GM19438 (cell line): ENCODE results near the gene FSIP1.

Experiments used
- ATAC-seq: cut with Tn5 transposase; IDR thresholded peaks from one replicate; pipeline ENCODE4 v1.9.1; 2021; ENCODE audit warnings: low read depth; ENCODE audit not compliant: unreplicated experiment

Gene FSIP1

DNA sequence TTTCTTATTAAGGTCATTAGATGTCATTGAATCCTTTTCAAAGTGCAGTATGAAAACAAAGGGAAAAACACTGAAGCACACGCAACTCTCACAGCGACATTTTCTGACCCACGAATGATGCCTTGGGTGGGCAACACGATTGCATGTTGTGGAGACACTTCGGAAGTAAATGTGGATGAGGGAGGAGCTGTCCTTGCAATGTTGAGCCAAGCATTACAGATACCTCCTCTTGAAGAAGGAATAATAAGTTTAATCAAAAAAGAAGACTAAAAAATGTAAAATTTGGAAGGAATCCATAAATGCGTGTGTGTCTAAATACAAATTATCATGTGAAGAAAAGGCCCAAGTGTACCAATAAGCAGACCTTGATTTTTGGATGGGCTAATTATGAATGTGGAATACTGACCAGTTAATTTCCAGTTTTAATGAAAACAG lies 184.9 kb downstream of the FSIP1 start:
- ATAC-seq = no peak

DNA sequence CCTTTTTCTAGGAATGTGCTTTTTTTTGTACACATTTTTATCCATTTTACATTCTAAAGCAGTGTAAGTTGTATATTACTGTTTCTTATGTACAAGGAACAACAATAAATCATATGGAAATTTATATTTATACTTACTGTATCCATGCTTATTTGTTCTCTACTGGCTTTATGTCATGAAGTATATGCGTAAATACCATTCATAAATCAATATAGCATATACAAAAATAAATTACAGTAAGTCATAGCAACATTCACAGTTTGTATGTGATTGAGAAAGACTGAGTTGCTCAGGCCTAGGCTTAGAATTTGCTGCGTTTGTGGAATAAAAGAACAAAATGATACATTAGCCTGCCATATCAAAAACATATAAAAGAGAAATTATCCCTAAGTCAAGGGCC lies 185.3 kb downstream of the FSIP1 start:
- no peak for ATAC-seq

DNA sequence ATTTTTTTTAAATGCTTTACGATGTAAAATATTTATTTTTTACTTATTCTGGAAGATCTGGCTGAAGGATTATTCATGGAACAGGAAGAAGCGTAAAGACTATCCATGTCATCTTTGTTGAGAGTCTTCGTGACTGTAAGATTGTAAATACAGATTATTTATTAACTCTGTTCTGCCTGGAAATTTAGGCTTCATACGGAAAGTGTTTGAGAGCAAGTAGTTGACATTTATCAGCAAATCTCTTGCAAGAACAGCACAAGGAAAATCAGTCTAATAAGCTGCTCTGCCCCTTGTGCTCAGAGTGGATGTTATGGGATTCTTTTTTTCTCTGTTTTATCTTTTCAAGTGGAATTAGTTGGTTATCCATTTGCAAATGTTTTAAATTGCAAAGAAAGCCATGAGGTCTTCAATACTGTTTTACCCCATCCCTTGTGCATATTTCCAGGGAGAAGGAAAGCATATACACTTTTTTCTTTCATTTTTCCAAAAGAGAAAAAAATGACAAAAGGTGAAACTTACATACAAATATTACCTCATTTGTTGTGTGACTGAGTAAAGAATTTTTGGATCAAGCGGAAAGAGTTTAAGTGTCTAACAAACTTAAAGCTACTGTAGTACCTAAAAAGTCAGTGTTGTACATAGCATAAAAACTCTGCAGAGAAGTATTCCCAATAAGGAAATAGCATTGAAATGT lies 186.1 kb downstream of the FSIP1 start:
- ATAC-seq = no peak

DNA sequence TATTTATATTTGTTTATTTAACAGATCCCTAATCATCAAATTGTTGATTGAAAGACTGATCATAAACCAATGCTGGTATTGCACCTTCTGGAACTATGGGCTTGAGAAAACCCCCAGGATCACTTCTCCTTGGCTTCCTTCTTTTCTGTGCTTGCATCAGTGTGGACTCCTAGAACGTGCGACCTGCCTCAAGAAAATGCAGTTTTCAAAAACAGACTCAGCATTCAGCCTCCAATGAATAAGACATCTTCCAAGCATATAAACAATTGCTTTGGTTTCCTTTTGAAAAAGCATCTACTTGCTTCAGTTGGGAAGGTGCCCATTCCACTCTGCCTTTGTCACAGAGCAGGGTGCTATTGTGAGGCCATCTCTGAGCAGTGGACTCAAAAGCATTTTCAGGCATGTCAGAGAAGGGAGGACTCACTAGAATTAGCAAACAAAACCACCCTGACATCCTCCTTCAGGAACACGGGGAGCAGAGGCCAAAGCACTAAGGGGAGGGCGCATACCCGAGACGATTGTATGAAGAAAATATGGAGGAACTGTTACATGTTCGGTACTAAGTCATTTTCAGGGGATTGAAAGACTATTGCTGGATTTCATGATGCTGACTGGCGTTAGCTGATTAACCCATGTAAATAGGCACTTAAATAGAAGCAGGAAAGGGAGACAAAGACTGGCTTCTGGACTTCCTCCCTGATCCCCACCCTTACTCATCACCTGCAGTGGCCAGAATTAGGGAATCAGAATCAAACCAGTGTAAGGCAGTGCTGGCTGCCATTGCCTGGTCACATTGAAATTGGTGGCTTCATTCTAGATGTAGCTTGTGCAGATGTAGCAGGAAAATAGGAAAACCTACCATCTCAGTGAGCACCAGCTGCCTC lies 187.1 kb downstream of the FSIP1 start:
- no peak for ATAC-seq

DNA sequence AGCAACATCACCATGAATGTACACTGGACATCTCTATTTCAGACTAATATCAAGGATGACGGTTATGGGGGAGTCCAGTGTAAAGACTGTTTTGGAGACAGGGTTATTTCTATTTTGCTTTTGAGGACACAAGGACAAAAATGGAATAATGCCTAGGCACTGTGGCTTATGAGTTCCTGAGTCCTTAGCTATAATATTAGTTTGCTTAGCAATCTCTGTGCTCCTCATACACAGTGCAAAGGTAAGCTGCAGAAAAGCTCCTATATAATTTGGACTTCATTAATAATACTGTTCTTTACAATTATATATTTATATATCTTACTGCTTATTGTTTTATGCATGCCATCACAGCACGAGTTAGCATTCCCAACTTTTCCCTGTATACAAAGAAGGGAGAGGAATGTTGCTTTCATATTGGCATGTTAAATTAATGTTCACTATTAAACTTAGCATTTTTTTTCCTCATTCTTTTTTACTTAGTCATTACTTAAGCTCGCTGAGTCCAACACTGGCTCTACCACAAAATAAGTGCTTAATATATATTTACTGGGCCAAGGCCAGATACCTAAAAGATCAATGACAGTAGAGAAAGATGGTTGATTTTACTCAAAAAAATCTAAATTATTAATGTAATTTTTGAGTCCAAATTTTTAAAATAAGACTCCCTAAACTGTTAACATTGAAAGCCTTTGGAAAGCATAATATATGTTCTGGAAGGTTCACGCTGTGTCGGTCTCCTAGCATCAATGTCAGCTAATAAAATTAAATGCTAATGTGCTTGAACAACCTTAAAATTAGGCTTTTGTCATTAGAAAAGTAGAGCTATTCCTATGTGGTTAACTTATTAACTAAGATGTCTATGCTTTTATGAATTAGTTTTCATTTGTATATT lies 187.9 kb downstream of the FSIP1 start:
- no peak for ATAC-seq

DNA sequence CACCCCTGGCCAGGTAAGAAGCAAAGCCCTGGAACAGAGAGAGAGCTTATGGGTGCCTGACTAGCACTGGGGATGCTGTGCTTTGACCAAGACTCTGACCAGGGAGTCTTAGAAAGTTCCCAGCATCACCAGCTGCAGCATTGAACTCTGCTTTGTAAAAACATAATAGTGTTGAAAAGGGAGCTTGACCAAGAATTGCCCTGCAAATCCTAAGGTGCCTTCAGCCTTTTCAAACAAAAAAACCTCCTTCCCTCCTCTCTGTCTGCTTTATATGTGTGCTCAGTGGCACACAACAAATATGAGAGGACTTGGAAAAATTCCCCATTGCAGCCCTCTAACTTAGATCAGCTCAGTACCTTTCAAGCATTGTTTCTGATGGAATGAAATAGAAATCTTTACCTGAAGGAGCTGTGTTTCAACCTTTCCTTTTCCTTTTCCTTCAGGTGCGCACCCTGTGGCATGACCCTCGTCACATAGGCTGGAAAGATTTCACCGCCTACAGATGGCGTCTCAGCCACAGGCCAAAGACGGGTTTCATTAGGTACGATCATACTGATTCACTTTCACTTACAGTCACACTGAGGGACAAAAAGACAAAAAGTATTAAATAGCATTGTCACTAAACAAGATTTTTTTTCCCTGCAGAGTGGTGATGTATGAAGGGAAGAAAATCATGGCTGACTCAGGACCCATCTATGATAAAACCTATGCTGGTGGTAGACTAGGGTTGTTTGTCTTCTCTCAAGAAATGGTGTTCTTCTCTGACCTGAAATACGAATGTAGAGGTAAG lies 188.8 kb downstream of the FSIP1 start:
- ATAC-seq = no peak

DNA sequence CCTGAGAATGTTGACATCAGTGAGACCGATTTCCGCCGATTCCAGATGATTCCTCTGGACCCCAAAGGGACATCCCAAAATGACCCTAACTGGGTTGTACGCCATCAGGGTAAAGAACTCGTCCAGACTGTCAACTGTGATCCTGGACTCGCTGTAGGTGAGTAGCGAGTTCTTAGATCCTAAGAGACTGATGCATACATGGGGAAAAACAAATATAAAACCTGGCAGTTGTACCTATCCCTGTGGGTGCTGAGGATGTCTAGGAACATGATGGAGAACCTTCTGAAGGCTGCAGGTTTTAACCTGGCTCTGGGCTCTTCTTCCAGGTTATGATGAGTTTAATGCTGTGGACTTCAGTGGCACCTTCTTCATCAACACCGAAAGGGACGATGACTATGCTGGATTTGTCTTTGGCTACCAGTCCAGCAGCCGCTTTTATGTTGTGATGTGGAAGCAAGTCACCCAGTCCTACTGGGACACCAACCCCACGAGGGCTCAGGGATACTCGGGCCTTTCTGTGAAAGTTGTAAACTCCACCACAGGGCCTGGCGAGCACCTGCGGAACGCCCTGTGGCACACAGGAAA lies 189.5 kb downstream of the FSIP1 start:
- no peak for ATAC-seq

DNA sequence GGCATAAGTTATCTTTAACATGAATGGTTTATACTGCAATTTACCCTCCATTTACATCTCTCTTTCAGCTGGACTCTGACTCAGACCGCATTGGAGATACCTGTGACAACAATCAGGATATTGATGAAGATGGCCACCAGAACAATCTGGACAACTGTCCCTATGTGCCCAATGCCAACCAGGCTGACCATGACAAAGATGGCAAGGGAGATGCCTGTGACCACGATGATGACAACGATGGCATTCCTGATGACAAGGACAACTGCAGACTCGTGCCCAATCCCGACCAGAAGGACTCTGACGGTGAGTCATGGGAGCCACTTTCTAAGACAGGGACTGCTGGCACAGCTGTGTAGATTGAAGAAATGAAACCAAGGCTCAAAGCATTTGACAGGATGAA lies 190.1 kb downstream of the FSIP1 start:
- no peak for ATAC-seq

DNA sequence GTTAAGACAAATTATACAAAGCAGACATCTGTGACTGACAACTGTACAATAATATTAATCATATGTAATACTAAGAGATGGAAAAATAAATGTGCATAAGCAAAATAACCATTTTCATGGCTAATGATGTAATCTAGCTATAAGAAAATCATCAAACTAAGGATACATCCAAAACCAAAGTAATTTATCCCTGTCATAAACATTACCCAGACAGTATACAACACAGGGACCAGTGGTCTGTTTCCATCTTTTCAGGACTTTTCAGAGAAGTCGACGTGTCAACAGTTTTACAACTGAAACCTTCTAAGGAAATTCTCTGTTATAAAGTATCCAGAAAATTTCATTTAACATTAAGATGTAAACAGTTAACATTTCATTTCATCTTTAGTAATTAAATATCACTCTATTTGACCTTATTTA lies 190.7 kb downstream of the FSIP1 start:
- ATAC-seq = no peak

DNA sequence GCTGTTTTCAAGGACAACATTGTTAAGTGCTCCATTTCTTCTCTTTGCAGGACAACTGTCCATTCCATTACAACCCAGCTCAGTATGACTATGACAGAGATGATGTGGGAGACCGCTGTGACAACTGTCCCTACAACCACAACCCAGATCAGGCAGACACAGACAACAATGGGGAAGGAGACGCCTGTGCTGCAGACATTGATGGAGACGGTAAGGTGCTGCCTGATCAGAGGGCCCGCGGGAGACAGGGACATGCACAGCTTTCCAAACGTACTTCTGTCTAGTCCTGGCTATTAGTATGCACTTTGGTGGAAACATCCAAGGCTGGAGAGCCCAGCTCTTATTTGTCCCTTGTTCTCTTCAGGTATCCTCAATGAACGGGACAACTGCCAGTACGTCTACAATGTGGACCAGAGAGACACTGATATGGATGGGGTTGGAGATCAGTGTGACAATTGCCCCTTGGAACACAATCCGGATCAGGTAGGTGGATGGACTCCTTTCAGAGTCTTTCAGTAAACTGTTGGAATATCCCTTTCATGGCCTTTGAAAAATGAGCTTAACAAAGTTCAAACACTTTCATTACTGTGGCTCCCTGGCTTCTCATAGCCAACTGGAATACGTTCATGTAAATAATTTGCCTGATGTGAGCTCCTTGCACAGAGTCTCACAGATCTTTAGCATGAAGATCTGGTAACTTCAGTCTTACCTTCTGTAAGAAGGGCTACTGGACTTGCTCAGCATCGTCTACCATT lies 191.3 kb downstream of the FSIP1 start:
- ATAC-seq = no peak

DNA sequence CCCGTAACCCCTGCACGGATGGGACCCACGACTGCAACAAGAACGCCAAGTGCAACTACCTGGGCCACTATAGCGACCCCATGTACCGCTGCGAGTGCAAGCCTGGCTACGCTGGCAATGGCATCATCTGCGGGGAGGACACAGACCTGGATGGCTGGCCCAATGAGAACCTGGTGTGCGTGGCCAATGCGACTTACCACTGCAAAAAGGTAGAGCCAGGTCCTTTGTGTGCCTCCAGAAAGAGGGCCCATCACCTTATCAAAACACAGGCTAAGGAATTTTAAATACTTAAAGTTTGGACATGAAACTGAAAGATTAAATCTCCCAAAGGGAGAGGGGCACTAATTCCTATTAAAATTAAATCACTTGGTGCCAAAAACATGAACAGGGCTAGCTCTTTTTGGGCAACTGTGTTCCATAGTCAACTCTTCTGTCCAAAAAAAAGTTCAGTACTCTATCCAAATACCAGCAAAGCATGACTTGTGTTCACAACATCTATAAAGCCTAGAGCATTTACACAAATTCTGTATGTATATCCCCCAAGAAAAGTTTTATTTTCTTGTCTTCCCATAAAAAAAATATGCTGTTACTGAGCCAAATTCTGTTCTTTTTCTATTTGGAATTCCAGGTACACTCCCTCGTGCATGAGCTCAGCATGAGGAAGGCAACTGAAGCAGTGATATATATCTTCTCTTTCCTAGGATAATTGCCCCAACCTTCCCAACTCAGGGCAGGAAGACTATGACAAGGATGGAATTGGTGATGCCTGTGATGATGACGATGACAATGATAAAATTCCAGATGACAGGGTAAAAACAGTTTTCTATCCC lies 192.6 kb downstream of the FSIP1 start:
- no peak for ATAC-seq

DNA sequence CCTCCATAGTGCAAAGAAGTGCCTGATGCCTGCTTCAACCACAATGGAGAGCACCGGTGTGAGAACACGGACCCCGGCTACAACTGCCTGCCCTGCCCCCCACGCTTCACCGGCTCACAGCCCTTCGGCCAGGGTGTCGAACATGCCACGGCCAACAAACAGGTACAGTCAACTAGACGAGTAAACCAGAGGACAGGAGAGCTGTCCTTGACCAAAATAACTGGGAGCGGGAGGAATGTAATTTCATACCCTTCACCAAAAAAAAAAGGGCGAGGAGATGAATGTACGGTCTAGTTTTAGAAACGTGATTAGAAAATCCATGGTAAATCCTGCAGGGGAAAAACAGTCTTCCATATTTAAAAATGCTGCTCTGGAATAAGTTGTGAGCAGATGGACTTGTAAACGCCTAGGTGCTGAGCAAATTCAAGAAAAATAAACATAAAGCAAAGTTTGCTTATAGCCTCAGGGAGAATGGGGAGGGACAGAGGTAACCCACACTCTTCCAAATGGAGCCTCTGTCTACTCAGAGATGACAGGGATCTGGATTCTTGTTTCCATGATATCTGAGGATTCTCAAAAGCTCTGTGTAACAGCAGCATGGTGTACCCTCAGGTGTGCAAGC lies 193.3 kb downstream of the FSIP1 start:
- no peak for ATAC-seq

DNA sequence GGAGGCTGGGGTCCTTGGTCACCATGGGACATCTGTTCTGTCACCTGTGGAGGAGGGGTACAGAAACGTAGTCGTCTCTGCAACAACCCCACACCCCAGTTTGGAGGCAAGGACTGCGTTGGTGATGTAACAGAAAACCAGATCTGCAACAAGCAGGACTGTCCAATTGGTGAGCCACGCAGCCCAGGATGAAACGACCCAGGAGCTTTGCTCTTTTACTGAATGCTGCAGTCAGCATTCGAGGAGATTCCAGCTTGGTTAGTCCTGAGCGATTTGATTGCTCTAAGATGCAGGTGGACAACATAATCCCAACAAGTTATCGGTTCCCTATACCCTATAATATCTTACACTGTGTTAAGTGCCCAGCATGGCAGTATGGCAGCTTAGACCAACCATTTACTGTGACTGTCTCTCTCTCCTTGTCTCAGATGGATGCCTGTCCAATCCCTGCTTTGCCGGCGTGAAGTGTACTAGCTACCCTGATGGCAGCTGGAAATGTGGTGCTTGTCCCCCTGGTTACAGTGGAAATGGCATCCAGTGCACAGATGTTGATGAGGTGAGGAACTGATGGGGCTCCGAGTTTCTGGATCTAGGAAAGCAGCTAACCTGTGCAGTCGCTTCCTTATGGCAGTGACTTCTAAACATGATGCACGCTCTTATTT lies 194.0 kb downstream of the FSIP1 start:
- no peak for ATAC-seq

DNA sequence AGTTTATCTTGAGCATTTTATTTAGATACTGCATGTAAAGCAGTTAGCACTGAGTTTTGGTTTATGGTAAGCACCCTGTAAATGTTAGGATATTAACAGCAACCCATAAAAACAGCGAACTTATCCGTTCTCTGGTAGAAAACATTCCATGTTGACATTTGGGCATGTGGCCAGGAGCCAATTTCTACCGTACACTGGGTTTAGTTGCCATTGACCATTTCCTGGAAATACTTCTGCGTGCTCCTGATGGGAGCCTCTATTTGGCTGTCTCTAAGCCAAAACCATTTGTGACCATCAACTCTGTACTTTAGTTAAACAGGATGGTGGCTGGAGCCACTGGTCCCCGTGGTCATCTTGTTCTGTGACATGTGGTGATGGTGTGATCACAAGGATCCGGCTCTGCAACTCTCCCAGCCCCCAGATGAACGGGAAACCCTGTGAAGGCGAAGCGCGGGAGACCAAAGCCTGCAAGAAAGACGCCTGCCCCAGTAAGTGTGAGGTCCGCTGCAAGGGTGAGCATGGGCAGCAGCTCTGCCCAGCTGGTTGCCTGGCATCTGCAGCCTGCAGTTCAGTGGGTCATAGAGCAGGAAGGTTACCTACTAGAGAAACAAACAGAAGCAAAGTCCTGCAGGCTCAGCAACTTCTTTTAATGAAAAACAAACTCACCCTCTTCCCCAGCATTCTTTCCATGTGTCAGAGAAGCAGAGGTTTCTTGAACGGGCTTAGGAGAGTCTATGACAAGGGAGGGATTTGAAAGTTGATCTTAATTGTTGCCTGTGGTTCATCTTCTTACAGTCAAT lies 194.7 kb downstream of the FSIP1 start:
- ATAC-seq = no peak

DNA sequence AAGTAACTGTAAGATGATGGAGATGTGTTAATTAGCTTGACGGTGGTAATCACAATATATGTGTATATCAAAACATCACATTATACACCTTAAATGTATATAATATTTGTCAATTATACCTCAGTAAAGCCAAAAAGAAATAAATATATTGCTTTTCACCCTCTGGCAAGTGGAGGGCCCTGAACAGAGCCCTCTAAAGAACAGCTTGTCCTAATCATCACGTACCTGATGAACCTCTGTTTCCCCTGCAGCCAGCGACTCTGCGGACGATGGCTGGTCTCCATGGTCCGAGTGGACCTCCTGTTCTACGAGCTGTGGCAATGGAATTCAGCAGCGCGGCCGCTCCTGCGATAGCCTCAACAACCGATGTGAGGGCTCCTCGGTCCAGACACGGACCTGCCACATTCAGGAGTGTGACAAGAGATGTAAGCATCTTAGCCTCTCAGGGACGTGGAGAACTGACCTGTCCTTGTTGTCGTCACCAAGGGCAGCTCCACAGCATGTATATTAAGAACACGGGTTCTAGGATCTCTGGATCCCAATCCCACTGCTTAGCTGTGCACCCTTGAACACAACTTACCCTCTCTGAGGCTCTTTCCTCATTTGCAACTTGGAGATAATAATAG lies 195.4 kb downstream of the FSIP1 start:
- ATAC-seq = no peak
